GM19043 (cell line): Measurements from ENCODE around the gene ATP12A.

Experiments
- ATAC-seq: cut with Tn5 transposase; IDR thresholded peaks from one replicate; pipeline ENCODE4 v1.9.1; 2021; ENCODE audit warnings: low read depth; ENCODE audit not compliant: unreplicated experiment

ATP12A gene

DNA sequence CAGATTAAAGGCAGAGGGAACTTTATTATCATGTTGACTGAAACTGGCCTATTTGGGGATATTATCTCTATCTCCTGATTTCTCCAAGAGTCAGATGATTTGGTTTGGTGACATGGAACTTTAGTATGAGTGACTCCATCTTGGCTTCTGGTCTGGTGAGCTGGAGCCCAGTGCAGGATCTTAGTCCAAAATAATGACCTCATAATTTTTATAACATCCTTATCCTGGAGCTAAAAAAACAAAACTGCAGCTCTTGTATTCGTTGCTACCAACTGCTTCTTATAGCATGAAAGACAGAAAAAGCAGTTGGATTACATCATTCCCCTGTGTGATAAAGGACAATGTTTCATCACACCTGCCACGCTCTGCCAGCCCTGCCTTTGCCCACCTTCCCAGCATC, 44.5 kb downstream of the ATP12A start:
- no peak for ATAC-seq

DNA sequence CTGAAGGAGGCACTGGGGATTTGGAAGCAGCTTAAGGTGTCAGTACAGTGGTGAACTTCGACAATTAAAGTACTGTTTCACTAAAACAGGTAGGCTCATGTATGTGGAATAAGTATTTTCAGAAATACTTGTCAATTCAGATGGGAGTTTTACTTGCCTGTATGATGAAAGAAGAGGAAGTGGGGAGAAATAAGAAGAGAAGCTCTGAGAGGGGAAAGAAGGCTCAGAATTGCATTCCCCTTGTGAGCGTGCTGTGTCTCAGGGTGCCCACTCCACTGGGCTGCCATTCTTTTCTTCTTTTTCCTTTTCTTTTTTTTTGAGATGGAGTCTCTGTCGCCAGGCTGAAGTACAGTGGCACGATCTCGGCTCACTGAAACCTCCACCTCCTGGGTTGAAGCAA, 45.2 kb downstream of the ATP12A start:
- ATAC-seq: no peak

GRCh38 chr13:24727731-24728601, 47.8 kb downstream of the ATP12A start:
- ATAC-seq: peak; percentile 74

DNA sequence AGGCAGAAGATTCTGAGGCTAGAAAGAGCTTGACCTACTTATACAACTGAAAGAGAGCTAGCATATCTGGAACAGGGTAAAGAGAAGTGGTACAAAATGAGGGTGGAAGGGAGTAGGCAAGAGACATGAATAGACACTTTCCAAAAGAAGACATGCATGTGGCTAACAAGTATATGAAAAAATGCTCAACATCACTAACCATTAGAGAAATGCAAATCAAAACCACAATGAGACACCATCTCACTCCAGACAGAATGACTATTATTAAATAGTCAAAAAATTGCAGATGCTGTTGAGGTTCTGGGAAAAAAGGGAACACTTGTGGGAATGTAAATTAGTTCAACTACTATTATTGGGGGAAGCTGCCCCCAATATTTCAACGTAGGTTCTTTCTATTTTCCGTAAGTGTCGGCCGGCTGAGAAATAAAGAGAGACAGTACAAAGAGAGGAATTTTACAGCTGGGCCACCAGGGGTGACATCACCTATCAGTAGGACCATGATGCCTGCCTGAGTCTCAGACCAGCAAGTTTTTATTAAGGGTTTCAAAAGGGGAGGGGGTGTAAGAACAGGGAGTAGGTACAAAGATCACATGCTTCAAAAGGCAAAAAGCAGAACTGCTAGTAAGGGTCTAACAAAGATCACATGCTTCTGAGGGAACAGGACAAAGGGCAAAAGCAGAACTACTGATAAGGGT, 50.8 kb downstream of the ATP12A start:
- peak; percentile 76 for ATAC-seq

DNA sequence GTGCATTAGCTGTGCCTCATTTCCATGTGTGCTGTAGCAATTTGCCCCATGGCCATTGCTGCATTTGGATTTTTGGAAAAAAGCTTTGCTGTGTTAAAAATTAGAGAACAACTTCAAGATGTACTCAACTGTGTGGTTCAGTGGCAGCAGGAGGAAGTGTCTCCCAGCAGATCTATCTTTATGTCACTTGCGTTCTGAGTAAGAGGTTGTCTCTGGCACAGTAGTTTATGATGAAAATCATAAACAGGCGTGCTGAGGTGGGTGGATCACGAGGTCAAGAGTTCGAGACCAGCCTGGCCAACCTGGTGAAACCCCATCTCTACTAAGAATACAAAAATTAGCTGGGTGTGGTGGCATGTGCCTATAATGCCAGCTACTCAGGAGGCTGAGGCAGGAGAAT, 54.7 kb downstream of the ATP12A start:
- ATAC-seq: no peak

DNA sequence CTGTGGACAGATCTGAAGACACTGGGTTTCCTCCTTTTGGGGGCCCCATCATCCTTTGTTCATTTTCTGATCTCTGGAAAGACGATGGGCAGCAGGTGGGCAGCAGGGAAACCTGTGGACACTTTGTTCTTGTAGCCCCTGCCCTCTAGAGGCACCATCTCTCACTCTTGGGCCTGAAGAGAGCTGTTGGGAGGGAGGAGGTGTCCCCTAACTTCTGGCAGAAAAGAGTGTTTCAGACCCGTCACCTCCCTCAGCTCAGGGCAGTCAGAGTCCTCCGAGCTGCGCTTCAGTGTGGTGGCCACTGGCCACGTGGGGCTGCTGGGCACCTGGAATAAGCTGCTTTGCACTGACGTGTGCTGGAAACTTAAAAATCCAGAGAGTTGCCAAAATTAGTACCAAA, 56.8 kb downstream of the ATP12A start:
- ATAC-seq: no peak

DNA sequence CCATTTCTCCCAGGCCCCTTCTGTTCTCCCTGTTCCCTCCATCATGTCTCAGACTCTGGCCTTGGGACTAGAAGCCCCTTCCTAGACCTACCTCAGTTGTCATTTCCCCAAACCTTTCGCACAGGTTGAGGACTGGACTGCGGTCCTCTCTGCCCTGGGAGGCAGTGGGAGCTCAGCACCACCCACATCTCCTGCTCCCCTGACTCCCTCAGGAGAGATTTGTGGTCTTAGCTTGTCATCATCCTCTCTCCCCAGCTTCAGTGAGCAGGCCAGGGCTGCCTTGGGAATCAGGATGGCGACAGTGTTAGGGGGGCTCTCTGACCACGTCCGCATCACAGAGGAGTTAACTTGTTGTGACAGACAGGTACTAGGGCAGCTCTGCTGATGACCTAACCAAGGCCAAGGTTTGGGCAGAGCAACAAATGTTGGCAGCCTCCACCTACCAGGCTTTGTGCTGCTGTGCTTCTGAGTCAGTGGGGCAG, 58.2 kb downstream of the ATP12A start:
- no peak for ATAC-seq

- ATAC-seq: no peak
Measured at GRCh38 chr13:24740014-24740890, 60.0 kb downstream of the ATP12A start.

- ATAC-seq: no peak
Measured at GRCh38 chr13:24741016-24741662, 60.9 kb downstream of the ATP12A start.

GRCh38 chr13:24741791-24742190, 61.6 kb downstream of the ATP12A start:
- ATAC-seq: no peak

- no peak for ATAC-seq
Measured at GRCh38 chr13:24742294-24742693, 62.1 kb downstream of the ATP12A start.

GRCh38 chr13:24742977-24743376, 62.8 kb downstream of the ATP12A start:
- ATAC-seq: no peak

GRCh38 chr13:24744247-24744646, 64.0 kb downstream of the ATP12A start:
- ATAC-seq: no peak

GRCh38 chr13:24745516-24745860, 65.3 kb downstream of the ATP12A start:
- no peak for ATAC-seq

- ATAC-seq: no peak
Measured at GRCh38 chr13:24745861-24746617, 65.8 kb downstream of the ATP12A start.

DNA sequence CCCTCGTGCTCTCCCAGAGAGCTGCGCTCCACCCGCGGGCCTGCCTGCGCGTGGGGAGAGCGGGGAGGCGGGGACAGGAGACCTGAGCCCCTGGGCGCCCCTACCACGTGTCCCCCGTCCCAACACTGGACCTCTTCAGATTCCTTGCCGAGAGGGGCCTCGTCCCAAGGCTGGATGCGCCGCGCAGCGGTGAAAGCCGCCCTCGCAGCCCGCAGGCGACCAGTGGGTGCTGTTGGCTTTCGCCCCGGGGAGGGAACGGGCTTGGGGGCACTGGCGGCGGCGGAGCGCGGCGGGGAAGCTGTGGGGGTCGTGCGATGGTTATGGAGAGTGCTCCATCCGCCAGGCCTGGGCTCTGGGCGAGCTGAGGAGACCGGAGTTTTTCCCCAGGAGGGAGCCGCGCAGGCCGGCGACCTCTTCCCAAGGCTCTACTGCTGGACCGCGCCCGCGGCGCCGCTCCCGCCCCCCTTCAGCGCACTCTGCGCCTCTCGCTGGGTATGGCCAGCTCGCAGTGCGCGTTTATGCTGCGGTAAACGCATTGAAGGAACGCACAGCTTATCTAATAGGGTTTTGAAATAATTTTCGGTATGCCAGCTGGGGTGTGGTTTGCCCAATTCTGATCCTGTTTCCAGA, 66.5 kb downstream of the ATP12A start:
- ATAC-seq: no peak

DNA sequence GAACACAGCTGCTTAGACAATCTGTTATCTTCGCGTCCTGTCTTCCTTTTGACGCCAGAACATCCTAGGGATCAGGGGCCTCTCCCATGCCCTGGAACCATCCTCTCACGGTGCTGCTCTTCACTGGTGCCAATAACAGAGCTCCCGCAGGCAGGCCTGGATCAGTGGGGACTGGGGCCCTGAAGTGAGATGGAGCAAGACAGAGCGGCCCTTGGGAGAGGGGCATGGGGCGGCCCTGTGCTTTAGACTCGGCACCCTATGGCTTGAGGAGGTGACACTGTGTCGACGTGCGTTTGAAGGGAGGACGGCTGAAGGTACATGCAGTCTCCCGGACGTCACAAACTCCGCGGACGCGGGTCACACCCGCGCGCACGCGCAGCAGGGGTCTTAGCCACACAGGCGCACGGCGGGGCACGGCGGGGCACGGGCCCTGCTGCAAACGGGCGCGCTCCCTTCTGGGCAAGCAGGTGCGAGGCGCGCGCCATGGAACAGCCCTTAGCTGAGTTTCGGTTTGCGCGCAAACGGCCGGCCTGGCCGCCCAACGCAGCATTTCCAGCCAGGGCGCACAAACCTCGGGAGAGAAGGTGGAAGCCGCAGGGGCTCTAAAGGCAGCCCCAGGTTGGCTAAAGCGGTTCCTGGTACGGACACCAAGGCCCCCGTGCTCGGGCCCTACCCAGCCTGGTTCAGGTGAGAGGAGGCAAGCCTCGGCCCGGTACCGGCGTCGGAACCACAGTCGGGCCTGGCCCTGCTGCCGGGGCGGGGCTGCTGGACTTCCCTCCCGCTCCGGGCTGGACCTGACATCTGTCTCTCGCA, 67.2 kb downstream of the ATP12A start:
- ATAC-seq: no peak

GRCh38 chr13:24748061-24748400, 67.8 kb downstream of the ATP12A start:
- ATAC-seq: no peak

DNA sequence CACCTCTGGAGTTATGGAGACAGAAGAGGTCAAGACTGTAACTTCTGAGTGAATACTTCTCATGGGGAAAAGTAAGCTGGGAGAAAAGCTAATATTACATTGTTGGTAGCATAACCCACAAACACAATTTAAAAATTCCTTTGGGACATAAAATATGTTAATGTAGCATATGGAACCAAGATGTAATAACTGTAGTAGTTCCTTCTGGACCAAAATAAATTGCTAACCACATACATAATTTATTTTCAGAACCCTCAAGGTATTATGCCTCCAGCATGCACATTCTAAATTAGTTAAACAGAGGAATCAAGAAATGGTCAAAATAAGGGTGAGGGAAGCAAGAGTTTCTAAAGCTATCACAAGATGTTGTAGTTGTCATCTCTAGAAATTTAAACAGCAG, 79.0 kb downstream of the ATP12A start:
- ATAC-seq: no peak
